ENCODE data around the gene RIPK4. TPM values are rescaled to one million over a fixed set of nuclear protein-coding genes. Genes with fewer than 3 reads are reported as not detected.

Gene RIPK4
- total RNA-seq, 1 donor from 2014 or later: 6.4 TPM

DNA sequence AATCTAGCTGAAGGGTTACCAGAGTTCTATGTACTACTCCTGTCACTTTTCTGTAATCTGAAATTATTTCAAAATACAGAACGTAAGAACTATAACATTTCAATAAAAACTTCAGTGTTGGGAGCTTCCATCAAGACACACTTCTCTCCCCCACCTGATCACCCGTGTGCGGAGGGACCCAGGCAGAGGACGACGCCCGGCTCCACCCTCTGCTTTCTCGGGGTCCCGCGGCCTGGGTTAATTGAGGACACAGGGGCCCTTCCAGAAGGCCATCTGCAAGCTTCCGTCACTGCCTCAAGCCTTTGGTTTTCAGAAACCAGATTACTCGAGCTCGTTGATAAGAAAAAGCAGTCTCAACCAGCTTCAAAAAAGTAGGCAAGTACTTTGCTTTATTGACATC, 27.8 kb downstream of the RIPK4 start:
- TF ChIP-seq, protein P1, sequence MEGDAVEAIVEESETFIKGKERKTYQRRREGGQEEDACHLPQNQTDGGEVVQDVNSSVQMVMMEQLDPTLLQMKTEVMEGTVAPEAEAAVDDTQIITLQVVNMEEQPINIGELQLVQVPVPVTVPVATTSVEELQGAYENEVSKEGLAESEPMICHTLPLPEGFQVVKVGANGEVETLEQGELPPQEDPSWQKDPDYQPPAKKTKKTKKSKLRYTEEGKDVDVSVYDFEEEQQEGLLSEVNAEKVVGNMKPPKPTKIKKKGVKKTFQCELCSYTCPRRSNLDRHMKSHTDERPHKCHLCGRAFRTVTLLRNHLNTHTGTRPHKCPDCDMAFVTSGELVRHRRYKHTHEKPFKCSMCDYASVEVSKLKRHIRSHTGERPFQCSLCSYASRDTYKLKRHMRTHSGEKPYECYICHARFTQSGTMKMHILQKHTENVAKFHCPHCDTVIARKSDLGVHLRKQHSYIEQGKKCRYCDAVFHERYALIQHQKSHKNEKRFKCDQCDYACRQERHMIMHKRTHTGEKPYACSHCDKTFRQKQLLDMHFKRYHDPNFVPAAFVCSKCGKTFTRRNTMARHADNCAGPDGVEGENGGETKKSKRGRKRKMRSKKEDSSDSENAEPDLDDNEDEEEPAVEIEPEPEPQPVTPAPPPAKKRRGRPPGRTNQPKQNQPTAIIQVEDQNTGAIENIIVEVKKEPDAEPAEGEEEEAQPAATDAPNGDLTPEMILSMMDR (IDR thresholded peaks at IDR 0.05): no peak
- peaks cover 0 to 16% of the 10 kb centered on the region in 2 donors for H3K9me3 ChIP-seq
- DNase-seq (ENCODE audit: low spot score in 2 of 2): no peak

DNA sequence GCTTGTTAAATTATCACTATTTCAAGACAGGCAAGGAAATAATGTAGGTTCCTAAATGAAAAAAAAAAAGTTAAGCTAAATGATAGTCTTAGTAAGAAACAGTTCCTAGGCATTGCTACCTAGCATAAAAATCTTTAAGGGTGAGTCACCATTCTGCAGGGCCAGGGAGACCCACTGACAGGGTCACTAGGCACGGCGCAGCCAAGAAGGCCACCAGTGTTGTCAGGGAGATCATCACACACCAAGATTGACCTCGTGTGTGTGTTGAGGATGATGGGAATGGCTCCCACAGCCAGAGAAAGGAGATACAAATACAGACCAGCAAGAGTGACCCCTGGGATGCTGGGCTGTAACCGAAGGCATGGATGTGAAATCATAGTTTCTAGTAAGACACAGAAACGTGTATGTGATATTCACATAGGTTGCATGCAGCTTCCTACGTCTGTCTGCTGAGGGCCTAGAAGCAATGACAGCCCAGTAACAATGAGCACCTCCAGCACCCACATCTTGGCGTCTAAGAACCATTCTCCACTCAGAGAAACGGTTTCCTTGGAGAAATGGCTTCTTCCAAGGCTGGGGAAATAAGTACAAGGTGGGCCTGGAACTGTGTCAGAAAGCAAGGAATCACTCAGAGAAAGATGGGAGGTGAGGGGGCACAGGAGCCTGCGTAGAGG, 29.1 kb downstream of the RIPK4 start:
- no peak for DNase-seq (ENCODE audit: low spot score in 2 of 2)
- TF ChIP-seq, protein P1 (IDR thresholded peaks at IDR 0.05): no peak
- H3K36me3 ChIP-seq: peaks cover 11 to 45% of the 10 kb centered on the region in 2 donors
- no peaks in the 10 kb centered on the region for H3K27me3 ChIP-seq
- intact Hi-C loops (cut with DNase I): no loop called here
- H3K27ac ChIP-seq: no peak overlapping the region
- H3K4me1 ChIP-seq: no peaks in the 10 kb centered on the region
- peaks cover 0 to 16% of the 10 kb centered on the region in 2 donors for H3K9me3 ChIP-seq
- H3K4me3 ChIP-seq: no peak overlapping the region

More for the DNA sequence above, 27.8 kb downstream of the RIPK4 start:
- no peaks in the 10 kb centered on the region for H3K27me3 ChIP-seq
- H3K4me1 ChIP-seq: no peaks in the 10 kb centered on the region
- no peak overlapping the region for H3K27ac ChIP-seq
- H3K36me3 ChIP-seq: peaks cover 11 to 54% of the 10 kb centered on the region in 2 donors
- intact Hi-C loops (cut with DNase I): no loop called here
- no peak overlapping the region for H3K4me3 ChIP-seq

DNA sequence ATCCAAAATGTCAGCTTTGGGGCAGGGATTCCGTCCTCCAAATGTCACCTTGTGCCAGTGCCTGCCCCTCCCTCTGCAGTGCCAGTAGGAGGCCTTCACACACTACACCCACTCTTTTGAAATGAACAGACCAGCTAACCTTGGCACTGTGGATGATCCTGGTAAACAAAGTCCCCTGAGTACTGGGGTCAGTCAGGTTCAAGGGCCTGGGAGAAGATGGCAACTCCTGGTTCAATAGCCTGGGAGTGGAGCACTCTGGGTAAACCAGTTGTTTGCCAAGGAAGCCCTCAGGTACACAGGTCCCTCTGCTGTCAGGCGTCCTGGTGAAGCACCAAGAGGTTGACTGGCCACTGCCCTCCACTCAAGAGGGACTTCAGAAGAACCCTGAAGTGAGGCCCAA, 30.4 kb downstream of the RIPK4 start:
- intact Hi-C loops (cut with DNase I): no loop called here
- no peak overlapping the region for H3K4me3 ChIP-seq

DNA sequence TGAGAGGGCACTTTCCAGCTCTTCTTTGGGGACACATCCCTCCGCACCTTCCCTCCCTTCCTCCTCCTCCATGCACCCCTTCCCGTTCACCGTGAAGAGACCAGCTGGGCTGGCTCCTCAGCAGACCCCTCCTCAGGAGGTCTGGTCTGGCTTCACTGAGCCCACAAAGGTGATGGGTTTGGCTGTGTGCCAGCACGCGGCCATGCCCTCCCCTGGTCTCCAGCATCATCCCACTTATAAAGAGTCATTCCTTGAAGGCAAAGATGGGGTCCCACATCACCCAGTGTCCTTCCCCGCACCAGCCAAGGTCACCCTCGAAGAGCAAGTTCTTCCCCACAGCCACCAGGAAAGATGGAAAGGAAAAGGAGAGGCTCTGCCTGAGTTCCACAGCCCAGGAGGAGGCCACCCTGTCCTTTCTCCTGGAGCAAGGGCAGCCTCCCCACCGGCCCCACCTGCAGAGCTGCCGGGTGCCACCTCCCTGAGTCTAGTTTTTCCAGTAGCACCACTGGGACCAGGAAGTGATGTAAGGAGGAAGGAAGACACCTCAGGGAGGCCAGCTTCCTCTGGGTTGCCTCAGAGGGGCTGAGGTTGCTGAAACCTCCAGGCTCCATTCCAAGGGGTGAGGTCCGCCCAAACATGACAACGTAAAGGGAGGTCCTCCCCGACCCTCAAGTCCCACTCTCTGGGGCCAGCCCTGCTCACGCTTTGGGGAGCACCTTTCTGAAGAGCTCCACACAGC, 32.7 kb downstream of the RIPK4 start:
- H3K4me1 ChIP-seq: no peaks in the 10 kb centered on the region
- peaks cover 0 to 9% of the 10 kb centered on the region in 2 donors for H3K36me3 ChIP-seq
- H3K27me3 ChIP-seq: no peaks in the 10 kb centered on the region
- TF ChIP-seq, protein P1 (IDR thresholded peaks at IDR 0.05): no peak
- peaks cover 0 to 29% of the 10 kb centered on the region in 2 donors for H3K9me3 ChIP-seq
- no peak for DNase-seq (ENCODE audit: low spot score in 2 of 2)
- H3K4me3 ChIP-seq: no peak overlapping the region
- H3K27ac ChIP-seq: no peak overlapping the region
- intact Hi-C loops (cut with DNase I): no loop called here

More for the DNA sequence above, 30.4 kb downstream of the RIPK4 start:
- Histone ChIP-seq H3K9me3 (peaks cover 0 to 26% of the 10 kb centered on the region in 2 donors), H3K27ac (no peak overlapping the region), H3K27me3 (no peaks in the 10 kb centered on the region), H3K36me3 (peaks cover 11 to 32% of the 10 kb centered on the region in 2 donors), H3K4me1 (no peaks in the 10 kb centered on the region)
- TF ChIP-seq, protein P1 (IDR thresholded peaks at IDR 0.05): no peak
- DNase-seq (ENCODE audit: low spot score in 2 of 2): no peak

DNA sequence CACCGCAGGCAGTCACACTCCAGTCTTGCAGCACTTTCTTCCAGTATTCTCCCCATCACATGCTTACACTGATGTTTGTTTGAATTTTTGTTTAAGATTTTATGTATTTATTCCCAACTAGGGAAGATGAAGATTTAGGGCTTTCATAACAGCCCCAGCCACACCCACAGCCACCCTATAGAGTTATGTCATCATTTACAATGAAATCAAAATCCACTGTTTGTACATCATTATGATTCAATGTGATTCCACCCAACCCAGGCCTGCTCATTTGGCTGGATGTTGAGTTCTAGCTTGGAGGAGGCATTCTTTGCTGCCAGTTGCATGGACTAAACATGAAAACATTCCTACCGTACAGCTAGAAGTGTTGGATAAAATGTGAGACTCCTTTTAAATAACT, 35.8 kb downstream of the RIPK4 start:
- peaks cover 0 to 13% of the 10 kb centered on the region in 2 donors for H3K9me3 ChIP-seq
- no peaks in the 10 kb centered on the region for H3K36me3 ChIP-seq
- no peaks in the 10 kb centered on the region for H3K27me3 ChIP-seq
- H3K27ac ChIP-seq: no peak overlapping the region
- DNase-seq (ENCODE audit: low spot score in 2 of 2): no peak
- H3K4me3 ChIP-seq: no peak overlapping the region
- peaks cover 9 to 17% of the 10 kb centered on the region in 2 donors for H3K4me1 ChIP-seq
- TF ChIP-seq, protein P1 (IDR thresholded peaks at IDR 0.05): no peak
- intact Hi-C loops (cut with DNase I): no loop called here

All from ascending aorta (tissue), 2 donors.